ENCODE data around the gene LHFPL3. TPM values are rescaled to one million over a fixed set of nuclear protein-coding genes. Genes with fewer than 3 reads are reported as not detected.
"Not testable (repeated sequence)": the region's sequence is repeated elsewhere in the genome, so short reads cannot be mapped to it uniquely, and the experiment has no call there.

The LHFPL3 gene
- not detected for total RNA-seq

DNA sequence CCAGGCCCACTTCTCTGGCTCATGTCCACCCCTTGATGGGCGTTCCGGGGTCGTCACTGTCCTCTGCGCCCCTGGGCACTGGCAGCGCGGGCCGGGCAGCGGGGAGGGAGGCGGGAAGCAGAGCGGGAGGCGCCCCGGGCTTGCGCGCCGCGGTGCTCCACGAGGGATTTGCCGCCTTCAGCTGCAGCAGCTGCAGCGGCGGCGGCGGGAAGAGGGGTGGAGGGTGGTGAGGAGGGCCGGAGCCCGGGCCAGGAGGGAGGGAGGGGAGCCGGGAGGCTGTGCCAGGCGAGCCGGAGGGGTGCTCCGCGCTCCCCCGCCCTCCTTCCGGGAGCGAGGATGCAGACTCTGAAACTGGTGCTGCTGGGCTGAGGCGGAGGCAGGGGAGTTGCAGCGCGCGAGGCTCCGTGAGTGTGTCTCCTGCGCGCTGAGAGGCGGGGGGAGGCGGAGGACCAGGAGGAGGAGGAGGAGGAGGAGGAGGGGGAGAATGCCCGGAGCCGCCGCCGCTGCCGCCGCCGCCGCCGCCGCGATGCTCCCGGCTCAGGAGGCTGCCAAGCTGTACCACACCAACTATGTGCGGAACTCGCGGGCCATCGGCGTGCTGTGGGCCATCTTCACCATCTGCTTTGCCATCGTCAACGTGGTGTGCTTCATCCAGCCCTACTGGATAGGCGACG, at the start of gene LHFPL3:
LHFPL3 (plus strand) TSS at position 308 of the 674 bp plus-strand sequence.
- no peak within 1 kb of the TSS for H3K4me3 ChIP-seq (ENCODE audit: low read length)
- no peaks in the 10 kb centered on the region for H3K4me1 ChIP-seq (ENCODE audit: insufficient read depth, low read length)
- H3K27me3 ChIP-seq (ENCODE audit: insufficient read depth, low read length) = peaks cover 47% of the 10 kb centered on the region
- H3K9me3 ChIP-seq (ENCODE audit: low read depth, low read length) = no peaks in the 10 kb centered on the region

DNA sequence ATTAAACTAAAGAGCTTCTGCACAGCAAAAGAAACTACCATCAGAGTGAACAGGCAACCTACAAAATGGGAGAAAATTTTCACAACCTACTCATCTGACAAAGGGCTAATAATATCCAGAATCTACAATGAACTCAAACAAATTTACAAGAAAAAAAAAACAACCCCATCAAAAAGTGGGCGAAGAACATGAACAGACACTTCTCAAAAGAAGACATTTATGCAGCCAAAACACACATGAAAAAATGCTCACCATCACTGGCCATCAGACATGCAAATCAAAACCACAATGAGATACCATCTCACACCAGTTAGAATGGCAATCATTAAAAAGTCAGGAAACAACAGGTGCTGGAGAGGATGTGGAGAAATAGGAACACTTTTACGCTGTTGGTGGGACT, 46.7 kb upstream of the LHFPL3 start:
- not testable (repeated sequence) for H3K27me3 ChIP-seq (ENCODE audit: insufficient read depth, low read length); H3K4me3 ChIP-seq (ENCODE audit: low read length); H3K4me1 ChIP-seq (ENCODE audit: insufficient read depth, low read length); H3K9me3 ChIP-seq (ENCODE audit: low read depth, low read length)

DNA sequence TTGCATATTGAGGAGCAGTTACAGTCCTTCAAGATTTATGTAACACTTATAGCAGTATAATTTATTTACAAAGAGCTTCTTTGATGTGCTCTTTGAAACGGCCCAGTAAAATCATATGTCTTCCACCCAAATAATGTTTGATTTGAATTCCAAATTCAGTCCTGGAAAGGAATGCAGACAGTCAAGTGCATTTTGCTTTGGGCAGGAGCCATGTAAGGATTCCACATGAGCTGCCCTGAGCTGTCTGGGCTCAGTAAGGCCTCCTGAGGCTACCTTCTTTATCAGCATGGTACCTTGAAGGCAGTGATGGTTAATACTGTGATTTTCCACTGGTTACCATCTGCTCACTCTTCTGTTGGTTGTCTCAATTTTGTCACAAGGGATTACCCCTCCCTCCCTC, 41.6 kb upstream of the LHFPL3 start:
- no peaks in the 10 kb centered on the region for H3K9me3 ChIP-seq (ENCODE audit: low read depth, low read length)
- H3K4me3 ChIP-seq (ENCODE audit: low read length) = no peak overlapping the region
- no peaks in the 10 kb centered on the region for H3K27me3 ChIP-seq (ENCODE audit: insufficient read depth, low read length)
- H3K4me1 ChIP-seq (ENCODE audit: insufficient read depth, low read length) = no peaks in the 10 kb centered on the region

DNA sequence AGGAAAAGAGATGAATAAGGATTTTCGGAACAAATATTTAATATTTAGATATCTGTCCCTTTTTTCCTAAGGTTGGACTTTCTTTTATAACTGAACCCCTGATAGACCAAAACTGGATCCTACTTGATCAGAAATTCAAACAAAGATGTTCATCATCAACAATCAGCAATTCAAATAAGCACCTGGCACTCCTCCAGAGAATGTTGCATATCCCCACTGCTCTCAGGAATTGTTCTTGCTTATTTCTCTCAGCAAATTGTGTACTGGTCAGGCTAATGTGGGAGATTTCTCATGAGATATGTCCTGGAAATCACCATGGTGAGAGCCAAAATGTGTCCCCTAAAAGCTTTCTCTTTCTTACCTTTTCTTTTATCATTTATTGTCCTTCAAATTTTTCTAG, 40.3 kb upstream of the LHFPL3 start:
- Histone ChIP-seq H3K27me3 (ENCODE audit: insufficient read depth, low read length) (no peaks in the 10 kb centered on the region), H3K4me3 (ENCODE audit: low read length) (no peak overlapping the region), H3K4me1 (ENCODE audit: insufficient read depth, low read length) (no peaks in the 10 kb centered on the region), H3K9me3 (ENCODE audit: low read depth, low read length) (no peaks in the 10 kb centered on the region)

DNA sequence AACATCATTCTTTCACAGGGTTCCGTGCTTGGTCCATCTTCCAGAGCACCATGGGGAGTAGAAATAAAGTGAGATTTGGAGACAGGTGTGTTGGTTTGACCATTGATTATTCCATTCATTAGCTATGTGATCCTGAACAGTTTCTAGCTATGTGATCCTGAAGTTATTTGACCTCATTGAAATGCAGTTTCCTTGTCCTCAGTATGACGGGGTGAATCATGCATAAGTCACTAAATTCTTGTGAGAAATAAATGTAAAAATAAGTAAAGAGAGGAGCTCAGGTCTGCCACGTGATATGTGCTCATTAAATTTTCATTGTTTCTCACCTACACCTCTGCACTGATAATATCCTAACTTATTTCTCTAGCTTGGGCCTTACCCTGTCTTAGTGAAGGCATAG, 34.1 kb upstream of the LHFPL3 start:
- H3K9me3 ChIP-seq (ENCODE audit: low read depth, low read length) = no peaks in the 10 kb centered on the region
- no peaks in the 10 kb centered on the region for H3K4me1 ChIP-seq (ENCODE audit: insufficient read depth, low read length)
- no peaks in the 10 kb centered on the region for H3K27me3 ChIP-seq (ENCODE audit: insufficient read depth, low read length)
- no peak overlapping the region for H3K4me3 ChIP-seq (ENCODE audit: low read length)

DNA sequence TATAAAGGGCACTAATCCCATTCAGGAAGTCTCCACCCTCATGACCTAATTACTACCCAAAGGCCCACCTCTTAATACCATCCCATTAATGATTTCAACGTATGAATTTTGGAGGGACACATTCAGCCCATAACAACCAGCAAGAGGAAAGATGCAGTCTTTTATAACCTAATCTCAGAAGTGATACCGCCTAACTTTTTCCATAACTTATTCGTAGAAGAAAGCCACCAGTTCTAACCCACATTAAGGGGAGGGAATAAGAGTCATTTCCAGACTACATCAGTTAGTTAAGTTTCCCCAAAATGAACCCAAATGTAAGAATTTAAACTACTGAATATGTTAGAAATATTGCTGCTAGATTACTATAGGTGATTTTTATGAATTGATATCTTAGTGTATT, 32.1 kb upstream of the LHFPL3 start:
- Histone ChIP-seq H3K4me1 (ENCODE audit: insufficient read depth, low read length) (no peaks in the 10 kb centered on the region), H3K9me3 (ENCODE audit: low read depth, low read length) (no peaks in the 10 kb centered on the region), H3K4me3 (ENCODE audit: low read length) (no peak overlapping the region), H3K27me3 (ENCODE audit: insufficient read depth, low read length) (no peaks in the 10 kb centered on the region)

DNA sequence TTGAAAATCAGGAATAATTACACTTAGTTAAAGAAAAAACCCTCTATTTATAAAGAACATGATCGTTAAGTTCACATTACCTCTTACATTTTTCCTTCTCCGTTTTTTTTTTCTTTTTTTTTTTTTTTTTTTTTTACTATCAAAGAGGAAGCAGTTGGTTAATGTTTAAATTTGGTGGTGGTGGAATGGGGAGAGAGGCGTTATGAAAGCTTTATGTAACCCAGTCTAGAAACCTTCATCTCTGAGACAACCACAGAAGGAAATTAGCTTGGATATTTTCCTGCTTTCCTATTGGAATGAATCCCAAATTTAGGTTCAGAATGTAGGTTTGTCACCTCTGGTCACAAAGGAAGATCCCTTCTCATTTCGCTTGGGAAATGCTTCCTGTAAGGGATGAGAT, 31.5 kb upstream of the LHFPL3 start:
- H3K27me3 ChIP-seq (ENCODE audit: insufficient read depth, low read length) = no peaks in the 10 kb centered on the region
- H3K4me1 ChIP-seq (ENCODE audit: insufficient read depth, low read length) = no peaks in the 10 kb centered on the region
- no peak overlapping the region for H3K4me3 ChIP-seq (ENCODE audit: low read length)
- no peaks in the 10 kb centered on the region for H3K9me3 ChIP-seq (ENCODE audit: low read depth, low read length)

DNA sequence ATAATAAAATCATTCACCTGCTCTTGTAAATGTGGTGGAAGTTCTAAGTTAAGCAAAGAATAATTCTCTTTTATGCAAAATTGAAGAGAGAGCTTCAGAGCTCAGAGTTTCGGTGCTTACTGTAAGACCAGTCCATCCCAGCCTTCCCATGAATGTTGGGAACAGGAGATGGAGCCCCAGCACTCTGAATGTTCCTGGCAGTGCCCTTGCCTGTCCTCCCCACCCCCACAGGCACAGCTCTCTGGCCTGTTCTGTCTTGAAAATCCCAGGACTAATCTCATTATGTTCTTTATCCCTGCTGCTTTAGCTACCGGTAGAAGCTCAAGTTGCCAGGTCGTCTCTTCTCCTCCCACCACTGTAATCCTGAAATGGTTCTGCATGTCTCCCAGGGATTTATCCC, 29.1 kb upstream of the LHFPL3 start:
- no peaks in the 10 kb centered on the region for H3K4me1 ChIP-seq (ENCODE audit: insufficient read depth, low read length)
- no peaks in the 10 kb centered on the region for H3K9me3 ChIP-seq (ENCODE audit: low read depth, low read length)
- H3K27me3 ChIP-seq (ENCODE audit: insufficient read depth, low read length) = no peaks in the 10 kb centered on the region
- no peak overlapping the region for H3K4me3 ChIP-seq (ENCODE audit: low read length)

DNA sequence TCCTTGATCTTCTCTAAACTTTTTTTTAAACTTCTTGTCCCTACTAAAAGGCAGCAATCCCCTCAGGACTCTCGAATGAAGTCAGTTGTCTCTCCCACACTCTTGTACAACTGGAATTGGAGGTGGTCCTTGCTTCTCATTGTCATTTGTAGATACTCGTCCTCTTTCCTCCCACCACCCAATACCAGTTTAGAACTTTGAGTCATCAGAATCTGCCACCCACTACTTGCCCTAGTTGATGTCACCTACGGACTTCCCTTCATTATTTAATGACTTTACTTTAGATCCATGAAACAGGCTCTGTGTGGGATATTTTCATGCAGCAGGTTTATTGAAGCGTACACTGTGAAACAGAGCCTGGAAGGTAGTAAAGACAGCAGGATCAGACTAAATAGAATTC, 28.6 kb upstream of the LHFPL3 start:
- Histone ChIP-seq H3K4me1 (ENCODE audit: insufficient read depth, low read length) (no peaks in the 10 kb centered on the region), H3K4me3 (ENCODE audit: low read length) (no peak overlapping the region), H3K9me3 (ENCODE audit: low read depth, low read length) (no peaks in the 10 kb centered on the region), H3K27me3 (ENCODE audit: insufficient read depth, low read length) (no peaks in the 10 kb centered on the region)

DNA sequence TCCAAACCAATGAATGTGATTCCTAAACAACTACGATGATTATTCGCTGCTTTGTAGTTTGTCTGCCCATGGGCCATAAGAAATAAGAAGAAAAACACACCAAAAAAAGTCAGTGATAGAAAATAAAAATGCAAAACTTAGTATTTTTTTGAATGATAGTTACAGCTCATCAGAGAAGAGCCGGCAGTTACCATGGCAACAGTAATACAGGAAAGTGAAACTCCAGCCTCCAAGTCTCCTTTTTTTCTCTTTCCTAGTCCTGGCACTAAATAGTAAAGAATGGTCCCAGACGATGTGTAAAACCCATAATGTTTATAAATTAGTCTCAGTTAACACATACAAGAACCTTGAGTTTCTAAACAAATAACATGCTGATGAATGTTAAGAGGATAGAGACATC, 21.6 kb upstream of the LHFPL3 start:
- Histone ChIP-seq H3K4me3 (ENCODE audit: low read length) (no peak overlapping the region), H3K9me3 (ENCODE audit: low read depth, low read length) (no peaks in the 10 kb centered on the region), H3K4me1 (ENCODE audit: insufficient read depth, low read length) (no peaks in the 10 kb centered on the region), H3K27me3 (ENCODE audit: insufficient read depth, low read length) (no peaks in the 10 kb centered on the region)

DNA sequence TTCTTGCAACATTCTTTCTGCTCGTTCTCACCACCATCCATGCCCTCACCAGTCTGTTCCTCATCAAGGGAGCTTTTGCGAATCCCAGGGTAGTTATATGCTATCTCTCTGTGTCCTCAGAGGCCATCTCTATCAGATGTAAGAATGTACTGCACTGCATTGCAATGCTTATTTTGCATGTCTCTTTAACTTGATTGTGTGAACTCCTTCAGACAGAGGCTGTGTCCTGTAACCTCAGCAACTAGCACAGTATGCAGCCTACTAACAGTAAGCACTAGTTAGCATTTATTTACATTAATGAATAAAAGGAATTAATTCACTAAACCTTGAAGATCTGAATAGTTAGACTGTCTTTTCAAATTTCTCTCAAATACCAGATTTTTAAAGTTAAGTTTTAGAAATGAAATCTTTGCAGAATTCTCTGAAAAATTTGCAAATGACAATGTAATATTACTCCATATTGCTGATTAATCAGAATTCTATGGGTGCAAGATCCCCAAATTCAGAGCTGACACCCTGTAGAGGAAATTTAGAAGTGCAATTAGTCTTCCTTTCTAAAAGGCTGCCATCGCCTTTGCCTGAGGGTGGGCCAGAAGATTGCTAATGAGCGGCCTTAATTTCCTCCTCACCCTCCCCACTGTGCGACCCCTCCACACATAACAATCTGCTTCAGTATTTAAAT, 10.3 kb upstream of the LHFPL3 start:
- H3K9me3 ChIP-seq (ENCODE audit: low read depth, low read length) = peaks cover 16% of the 10 kb centered on the region
- H3K4me3 ChIP-seq (ENCODE audit: low read length) = no peak overlapping the region
- H3K4me1 ChIP-seq (ENCODE audit: insufficient read depth, low read length) = no peaks in the 10 kb centered on the region
- no peaks in the 10 kb centered on the region for H3K27me3 ChIP-seq (ENCODE audit: insufficient read depth, low read length)

DNA sequence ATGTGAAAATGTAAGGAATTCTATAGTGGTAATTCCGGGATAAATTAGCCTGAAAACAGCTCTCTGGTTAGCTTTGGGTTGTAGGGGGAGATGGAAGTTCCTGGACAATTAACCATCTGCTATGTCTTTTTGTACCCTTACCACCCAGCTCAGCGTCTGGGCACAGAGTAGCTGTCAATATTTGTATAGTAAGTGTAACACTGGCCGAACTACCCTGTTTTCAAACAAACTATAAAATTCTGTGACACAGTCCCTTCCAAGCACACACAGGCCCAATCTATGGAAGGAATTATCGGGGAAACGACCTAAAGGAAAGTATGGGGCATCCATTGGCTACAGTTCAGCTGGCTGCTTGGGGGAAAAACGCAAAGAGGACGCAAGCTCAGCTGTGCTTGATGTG, 869 bp upstream of the LHFPL3 start:
- Histone ChIP-seq H3K27me3 (ENCODE audit: insufficient read depth, low read length) (peaks cover 46% of the 10 kb centered on the region), H3K4me3 (ENCODE audit: low read length) (no peak overlapping the region), H3K4me1 (ENCODE audit: insufficient read depth, low read length) (no peaks in the 10 kb centered on the region)

DNA sequence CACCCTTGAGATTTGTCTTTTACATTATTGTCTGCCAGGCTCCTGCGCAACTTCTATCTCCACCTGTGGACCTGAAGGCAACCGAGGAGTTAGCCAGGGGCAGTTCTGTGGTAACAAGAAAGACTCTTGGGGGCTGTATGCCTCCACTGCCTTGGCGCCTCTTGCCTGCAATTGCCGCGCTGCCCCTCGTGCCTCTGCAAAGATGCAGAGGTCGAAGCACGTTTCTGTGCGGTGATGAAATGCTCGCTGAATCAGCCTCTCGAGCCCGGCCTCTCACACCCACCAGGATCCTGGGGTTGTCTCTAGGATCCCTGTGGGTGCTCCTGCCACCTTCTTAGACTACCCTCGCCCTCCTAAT, 486 bp upstream of the LHFPL3 start:
- peaks cover 46% of the 10 kb centered on the region for H3K27me3 ChIP-seq (ENCODE audit: insufficient read depth, low read length)
- no peak overlapping the region for H3K4me3 ChIP-seq (ENCODE audit: low read length)
- no peaks in the 10 kb centered on the region for H3K9me3 ChIP-seq (ENCODE audit: low read depth, low read length)
- H3K4me1 ChIP-seq (ENCODE audit: insufficient read depth, low read length) = no peaks in the 10 kb centered on the region

More for the DNA sequence above, 869 bp upstream of the LHFPL3 start:
- no peaks in the 10 kb centered on the region for H3K9me3 ChIP-seq (ENCODE audit: low read depth, low read length)

DNA sequence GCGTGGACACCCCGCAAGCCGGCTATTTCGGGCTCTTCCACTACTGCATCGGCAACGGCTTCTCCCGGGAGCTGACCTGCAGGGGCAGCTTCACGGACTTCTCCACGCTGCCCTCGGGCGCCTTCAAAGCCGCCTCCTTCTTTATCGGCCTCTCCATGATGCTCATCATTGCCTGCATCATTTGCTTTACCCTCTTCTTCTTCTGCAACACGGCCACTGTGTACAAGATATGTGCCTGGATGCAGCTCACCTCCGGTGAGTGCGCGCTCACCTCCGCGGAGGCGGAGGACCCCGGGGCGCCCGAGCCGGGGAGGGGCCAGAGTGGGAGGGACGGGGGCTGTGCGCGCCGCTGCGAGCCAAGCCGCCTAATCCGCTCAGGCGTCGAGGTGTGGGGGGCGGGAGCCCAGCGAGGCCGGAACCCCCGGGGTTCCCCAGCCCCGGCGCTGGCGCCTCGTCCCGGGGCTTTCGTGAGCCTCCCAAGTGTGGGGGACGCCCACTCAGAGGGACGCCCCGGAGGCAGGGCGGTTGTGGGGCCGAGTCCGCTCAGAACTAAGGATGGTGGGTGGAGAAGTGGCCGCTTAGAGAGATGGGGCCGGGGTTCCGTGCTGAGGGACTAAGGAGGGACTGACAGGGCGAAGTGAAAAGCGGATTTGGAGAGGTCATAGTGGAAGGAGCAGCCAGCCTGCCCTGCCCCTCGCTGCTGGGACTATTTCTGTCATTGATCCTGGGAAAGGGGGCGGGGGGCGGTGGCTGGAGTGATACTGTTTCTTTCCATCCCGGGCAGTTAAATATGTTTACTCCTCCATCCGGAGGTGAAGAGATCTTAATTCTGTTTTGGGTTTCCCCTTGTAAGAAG, 795 bp downstream of the LHFPL3 start:
- peaks cover 48% of the 10 kb centered on the region for H3K27me3 ChIP-seq (ENCODE audit: insufficient read depth, low read length)
- H3K4me3 ChIP-seq (ENCODE audit: low read length) = no peak overlapping the region
- H3K4me1 ChIP-seq (ENCODE audit: insufficient read depth, low read length) = no peaks in the 10 kb centered on the region

DNA sequence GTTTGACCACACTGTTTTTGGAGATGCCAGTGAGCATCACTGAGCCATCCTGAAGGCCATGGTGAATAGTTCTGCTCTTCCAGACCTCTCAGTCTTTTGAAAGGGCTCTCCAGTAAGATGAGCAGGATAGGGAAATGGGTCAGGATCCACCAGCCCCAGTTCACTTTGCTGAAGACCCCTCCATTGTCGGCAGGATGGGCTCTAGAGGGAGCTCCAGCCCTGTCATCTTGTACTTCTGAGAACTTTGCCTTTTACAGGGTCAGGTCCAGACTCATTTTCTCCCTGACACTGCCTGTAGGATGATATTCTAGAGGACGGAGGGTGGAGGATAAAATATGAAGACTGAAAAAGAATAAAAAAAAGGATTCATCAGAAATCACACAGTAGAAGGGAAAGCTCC, 13.1 kb downstream of the LHFPL3 start:
- Histone ChIP-seq H3K9me3 (ENCODE audit: low read depth, low read length) (no peaks in the 10 kb centered on the region), H3K4me3 (ENCODE audit: low read length) (no peak overlapping the region), H3K4me1 (ENCODE audit: insufficient read depth, low read length) (no peaks in the 10 kb centered on the region), H3K27me3 (ENCODE audit: insufficient read depth, low read length) (no peaks in the 10 kb centered on the region)

More for the DNA sequence above, 795 bp downstream of the LHFPL3 start:
- no peaks in the 10 kb centered on the region for H3K9me3 ChIP-seq (ENCODE audit: low read depth, low read length)

Data from mononuclear cell (primary cell).